Neuron (in vitro differentiated cells): ENCODE results near the gene CSGALNACT2.

Experiments
- H2AFZ ChIP-seq: one replicate; pipeline ENCODE4 v1.6.1; 2013; ENCODE audit warnings: low read depth, mild to moderate bottlenecking, inconsistent platforms, low read length, moderate library complexity
- H3K27me3 ChIP-seq: one replicate; pipeline ENCODE4 v1.6.1; 2013; ENCODE audit warnings: low read length; ENCODE audit not compliant: insufficient read depth
- H3K36me3 ChIP-seq: one replicate; pipeline ENCODE4 v1.6.1; 2013; ENCODE audit warnings: low read length; ENCODE audit not compliant: insufficient read depth
- H3K4me1 ChIP-seq: one replicate; pipeline ENCODE4 v1.6.1; 2013; ENCODE audit warnings: low read length; ENCODE audit not compliant: insufficient read depth
- H3K4me3 ChIP-seq: 2 replicates; pipeline ENCODE4 v1.5.1; 2013; ENCODE audit warnings: mild to moderate bottlenecking, low read length, moderate library complexity
- H3K9me3 ChIP-seq: one replicate; pipeline ENCODE4 v1.6.1; 2013; ENCODE audit warnings: low read length

The CSGALNACT2 gene

DNA sequence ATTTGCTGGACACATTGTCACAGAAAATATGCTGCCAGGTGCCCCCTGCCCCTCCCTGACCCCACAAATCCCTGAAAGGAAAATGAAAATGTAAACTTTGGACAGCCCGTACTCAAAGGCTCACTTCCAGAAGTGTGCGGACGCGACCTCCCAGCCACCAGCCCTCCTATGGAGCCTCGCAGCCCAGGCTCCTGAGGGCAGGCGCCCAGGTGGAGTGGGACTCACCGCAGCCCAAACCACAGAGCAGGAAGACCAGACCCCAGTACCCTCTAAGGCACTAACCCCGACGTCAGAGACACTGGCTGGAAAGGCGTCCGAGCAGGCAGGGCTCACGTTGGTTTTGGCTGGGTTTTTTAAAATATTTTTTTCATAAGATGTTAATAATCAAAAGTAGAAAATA lies 57.3 kb downstream of the CSGALNACT2 start:
- Histone ChIP-seq H3K4me1 (no peaks in the 10 kb centered on the region), H3K36me3 (no peaks in the 10 kb centered on the region), H2AFZ (no peak overlapping the region), H3K4me3 (no peak overlapping the region), H3K27me3 (no peaks in the 10 kb centered on the region), H3K9me3 (no peaks in the 10 kb centered on the region)

DNA sequence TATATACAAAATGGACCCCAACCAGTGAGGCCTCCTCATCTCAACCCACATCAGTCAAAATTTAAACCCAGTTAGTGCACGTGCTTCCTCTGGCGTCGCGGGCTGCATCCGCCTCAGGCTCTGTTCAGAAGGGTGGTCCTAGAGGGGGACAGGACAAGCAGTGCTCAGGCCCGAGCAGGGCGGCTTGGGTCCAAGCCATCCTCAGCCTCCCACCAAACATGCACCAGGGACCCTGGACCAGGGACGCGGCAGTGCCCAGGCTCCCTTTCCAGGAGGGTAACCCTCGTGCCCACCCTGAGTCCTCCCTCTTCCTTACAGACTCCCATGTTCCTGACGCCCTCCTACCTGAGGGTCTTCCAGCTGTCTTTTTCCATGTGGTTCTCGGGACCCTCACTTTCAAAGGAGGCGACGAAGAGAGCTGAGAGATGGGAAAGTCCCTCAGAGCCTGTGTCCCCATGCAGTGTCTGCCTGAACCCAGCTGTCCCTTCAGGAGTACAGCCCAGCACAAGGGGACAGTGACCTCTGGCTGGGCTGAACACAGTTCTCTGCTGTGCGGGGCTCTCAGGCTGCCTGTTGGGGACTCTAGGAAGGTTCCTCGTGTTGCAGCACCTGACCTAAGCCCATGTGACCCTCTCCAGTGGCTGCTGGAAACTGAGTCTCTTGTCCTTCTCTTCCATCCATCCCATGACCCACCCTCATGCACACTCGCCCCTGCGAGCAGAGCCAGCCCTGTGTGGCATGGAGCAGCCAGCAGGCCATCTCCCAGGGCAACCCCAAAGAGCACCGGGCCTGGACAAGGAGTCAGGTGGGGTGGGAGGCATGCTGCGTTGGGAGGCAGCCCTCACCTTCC lies 58.1 kb downstream of the CSGALNACT2 start:
- no peaks in the 10 kb centered on the region for H3K9me3 ChIP-seq
- no peak overlapping the region for H2AFZ ChIP-seq
- no peak overlapping the region for H3K4me3 ChIP-seq
- H3K27me3 ChIP-seq, result no peaks in the 10 kb centered on the region
- H3K4me1 ChIP-seq, result no peaks in the 10 kb centered on the region
- no peaks in the 10 kb centered on the region for H3K36me3 ChIP-seq

DNA sequence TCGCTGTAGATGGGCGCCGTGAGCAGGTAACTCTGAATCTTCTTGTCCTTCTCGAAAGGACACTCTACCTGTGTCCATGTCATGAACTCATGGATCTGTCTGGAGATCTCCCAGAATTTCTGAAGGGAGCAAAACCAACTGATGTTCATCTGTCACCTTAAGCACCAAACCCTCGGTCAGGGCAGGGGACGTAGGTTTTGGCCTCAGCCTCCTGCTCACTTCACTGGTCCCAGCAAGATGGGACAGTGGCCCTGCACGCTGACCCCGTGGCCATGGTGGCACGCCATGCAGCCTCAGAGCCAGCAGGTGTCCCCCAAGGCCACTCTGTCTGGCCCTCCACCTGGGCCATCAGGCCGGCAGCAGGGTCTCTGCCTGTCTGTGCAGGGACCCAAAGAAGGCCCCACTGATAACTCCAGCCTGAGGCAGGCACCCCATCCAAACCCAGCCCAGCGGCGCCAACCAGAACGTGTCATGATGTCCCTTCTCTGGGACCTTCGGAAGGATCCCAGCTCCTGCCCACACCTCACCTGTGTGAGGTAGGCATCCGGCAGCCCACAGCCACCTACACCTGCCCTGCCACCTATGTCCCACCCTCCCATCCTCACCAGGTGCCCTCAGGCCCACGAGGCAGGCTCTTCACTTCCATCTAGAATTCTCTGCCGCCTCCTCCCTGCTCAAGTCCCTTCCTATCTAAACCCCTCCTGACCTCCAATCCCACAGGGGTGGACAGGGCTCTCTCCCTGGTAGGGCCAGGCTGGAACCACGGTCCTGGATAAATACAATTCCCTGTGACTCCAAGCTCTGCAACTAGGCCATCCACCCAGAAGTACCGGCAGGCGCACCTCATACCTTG lies 59.0 kb downstream of the CSGALNACT2 start:
- Histone ChIP-seq H3K4me3 (no peak overlapping the region), H3K9me3 (no peaks in the 10 kb centered on the region), H2AFZ (no peak overlapping the region), H3K27me3 (no peaks in the 10 kb centered on the region), H3K4me1 (no peaks in the 10 kb centered on the region), H3K36me3 (no peaks in the 10 kb centered on the region)

DNA sequence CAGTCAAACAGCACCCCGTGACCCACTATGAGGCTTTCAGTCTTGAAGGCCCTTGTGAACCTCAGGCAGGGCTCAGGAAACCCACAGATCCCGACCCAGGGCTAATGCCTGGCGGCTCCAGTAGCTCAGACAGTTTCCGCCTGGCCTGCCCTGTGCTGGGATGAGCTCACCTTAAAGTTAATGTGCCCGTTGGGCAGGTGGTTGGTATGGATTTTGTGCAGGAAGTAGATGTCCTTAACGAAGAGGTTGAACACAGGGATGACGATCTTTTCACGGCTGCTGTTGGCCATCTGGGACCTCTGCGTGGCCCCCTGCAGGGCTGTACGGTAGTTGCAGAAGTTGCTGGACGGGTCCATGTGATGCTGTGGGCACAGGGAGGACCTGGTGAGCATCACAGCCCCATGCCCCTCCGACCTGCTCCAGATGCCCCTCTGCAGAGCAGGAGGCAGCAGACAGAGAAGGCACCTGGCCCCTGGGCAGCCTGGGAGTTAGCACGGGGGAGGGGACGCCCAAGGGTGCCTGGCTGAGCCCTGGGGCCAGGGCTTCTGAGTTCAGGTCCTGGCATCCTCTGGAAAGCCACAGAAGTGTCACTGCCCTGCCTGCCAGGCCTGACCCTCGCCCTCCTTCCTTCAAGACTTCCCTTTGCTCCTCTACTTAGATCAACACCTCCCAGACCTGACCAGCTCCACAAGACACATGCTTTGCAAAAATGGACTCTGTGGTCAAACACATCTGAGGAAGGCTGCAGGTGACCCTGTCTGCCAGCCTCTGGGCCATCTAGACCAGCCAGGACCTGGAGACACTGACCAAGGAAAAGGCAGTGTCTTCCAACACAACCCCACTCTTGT lies 59.8 kb downstream of the CSGALNACT2 start:
- Histone ChIP-seq H3K4me3 (no peak overlapping the region), H2AFZ (no peak overlapping the region), H3K27me3 (no peaks in the 10 kb centered on the region), H3K36me3 (no peaks in the 10 kb centered on the region), H3K9me3 (no peaks in the 10 kb centered on the region), H3K4me1 (no peaks in the 10 kb centered on the region)

DNA sequence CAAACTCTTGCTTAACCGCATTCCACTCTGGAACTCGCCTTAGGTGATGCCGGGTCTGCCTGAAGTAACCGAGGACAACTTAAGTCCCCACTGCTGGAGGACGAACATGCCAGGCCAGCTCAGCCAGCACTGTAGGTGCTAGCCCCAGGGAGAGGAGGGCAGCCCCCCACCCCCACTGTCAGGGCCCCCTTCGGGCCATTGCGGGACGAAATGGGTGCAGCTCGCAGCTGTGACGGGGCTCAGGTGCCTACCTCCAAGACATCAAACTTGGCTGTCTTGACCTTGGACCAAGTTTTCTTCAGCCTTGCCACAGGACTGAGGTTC lies 60.4 kb downstream of the CSGALNACT2 start:
- Histone ChIP-seq H3K4me3 (no peak overlapping the region), H3K4me1 (no peaks in the 10 kb centered on the region), H2AFZ (no peak overlapping the region), H3K27me3 (no peaks in the 10 kb centered on the region), H3K9me3 (no peaks in the 10 kb centered on the region), H3K36me3 (no peaks in the 10 kb centered on the region)

DNA sequence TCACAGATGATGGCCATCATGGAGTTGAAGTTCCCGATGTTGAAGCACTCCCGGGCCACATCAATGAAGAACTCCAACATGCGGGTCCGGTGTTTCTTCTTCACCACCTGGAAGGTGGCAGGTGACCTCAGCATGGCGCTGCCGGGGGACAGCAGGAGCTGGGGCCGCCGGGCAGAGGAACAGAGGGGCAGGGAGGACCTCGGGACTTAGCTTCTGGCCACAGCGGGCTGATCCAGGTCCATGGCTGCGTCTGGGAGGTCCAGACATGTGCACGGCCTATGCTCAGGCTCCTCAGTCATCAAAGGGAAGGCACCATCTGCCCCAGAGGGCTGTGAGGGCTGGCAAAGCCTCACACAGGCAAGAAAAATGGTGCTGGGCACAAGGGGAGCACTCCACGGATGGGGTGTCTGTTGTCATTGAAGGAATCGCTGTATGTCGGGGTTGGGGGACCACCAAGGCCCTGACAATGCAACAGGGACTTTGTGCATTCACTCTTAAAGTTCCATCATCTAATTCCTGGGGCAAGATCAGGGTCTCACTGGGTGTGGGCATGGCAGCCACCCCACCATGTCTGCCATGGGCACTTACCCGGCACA lies 60.9 kb downstream of the CSGALNACT2 start:
- no peak overlapping the region for H2AFZ ChIP-seq
- no peaks in the 10 kb centered on the region for H3K36me3 ChIP-seq
- no peak overlapping the region for H3K4me3 ChIP-seq
- H3K4me1 ChIP-seq, result no peaks in the 10 kb centered on the region
- no peaks in the 10 kb centered on the region for H3K9me3 ChIP-seq
- no peaks in the 10 kb centered on the region for H3K27me3 ChIP-seq

DNA sequence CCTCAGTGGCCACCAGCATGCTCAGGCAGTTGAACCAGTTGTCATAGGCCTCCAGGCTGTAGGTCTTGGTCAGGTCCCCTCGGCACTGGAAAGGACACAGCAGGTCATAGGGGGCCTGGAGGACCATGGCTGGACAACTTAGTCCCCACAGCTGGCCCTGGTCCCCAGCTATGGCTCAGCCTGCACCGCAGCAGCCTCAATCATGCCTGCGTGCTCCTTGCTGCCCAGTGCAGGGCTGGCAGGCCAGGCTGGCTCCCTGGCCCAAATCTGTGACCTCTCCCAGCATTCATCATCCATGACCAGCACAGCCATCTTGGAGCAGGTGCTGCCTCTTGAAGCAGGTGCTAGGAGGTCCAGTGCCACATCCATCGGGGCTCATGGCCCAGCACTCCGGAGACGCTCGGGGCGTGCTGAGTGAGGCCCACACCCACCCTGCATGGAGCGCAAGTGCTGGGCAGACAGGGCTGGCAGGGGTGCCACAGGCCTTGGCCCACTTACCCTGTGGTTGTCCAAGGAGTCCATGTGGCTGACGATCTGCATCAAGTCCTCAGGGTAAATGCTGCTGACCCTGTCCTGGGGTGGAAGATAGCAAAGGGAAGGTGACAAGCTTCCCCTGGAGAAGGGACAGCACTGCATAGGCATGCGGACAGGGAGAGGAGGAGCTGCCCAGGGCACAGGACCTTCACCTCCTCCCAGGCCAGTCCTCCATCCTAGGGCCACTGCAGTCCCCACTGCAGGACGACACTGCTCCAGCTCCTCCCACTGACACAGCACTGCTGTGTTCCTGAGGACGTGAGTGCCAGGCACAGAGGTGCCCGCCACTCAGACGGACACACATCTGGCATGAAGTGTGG lies 61.7 kb downstream of the CSGALNACT2 start:
- no peaks in the 10 kb centered on the region for H3K9me3 ChIP-seq
- H3K27me3 ChIP-seq, result no peaks in the 10 kb centered on the region
- H2AFZ ChIP-seq, result no peak overlapping the region
- H3K36me3 ChIP-seq, result no peaks in the 10 kb centered on the region
- no peak overlapping the region for H3K4me3 ChIP-seq
- H3K4me1 ChIP-seq, result no peaks in the 10 kb centered on the region

DNA sequence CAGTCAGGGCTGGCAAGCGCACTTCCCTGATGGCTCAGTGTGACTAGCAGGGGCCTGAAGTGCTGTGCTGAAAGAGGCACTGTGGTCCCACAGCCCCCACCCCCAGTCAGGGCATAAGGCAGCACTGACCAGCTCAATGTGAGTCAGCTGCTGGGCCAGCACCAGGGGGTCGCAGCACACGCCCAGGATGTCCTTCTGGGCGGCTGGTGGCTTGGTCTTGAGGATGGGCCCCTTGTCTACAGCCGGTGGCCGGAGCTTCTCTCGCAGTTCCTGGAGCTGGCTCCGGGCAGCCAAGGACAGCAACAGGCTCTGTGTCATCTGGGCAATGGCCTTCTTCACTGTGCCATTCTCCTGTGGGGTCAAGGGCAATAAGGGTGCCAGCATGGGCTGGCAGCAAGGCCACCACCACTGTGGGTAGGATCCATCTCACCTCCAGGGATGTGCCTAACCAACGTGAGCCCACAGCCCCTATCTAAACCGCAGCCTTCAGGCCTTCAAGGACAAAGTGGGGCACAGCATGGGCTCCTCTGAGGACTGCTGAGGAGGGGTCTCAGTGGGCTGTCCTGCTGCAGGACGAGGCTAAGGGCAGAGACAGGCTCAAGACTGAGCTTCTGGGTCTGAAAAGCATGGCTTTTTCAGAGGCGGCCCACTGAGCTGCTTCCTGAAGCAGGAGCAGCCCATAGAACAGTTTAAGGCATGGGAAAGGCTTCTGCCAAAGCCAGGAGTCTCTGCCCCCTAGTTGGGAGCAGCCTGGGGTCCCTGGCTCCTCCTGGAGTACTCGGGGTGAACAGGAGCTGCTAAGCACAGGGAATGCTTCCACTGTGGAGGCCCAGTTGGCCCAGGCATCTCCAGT lies 62.5 kb downstream of the CSGALNACT2 start:
- no peak overlapping the region for H2AFZ ChIP-seq
- H3K27me3 ChIP-seq, result no peaks in the 10 kb centered on the region
- no peaks in the 10 kb centered on the region for H3K9me3 ChIP-seq
- no peaks in the 10 kb centered on the region for H3K4me1 ChIP-seq
- H3K36me3 ChIP-seq, result no peaks in the 10 kb centered on the region
- no peak overlapping the region for H3K4me3 ChIP-seq

DNA sequence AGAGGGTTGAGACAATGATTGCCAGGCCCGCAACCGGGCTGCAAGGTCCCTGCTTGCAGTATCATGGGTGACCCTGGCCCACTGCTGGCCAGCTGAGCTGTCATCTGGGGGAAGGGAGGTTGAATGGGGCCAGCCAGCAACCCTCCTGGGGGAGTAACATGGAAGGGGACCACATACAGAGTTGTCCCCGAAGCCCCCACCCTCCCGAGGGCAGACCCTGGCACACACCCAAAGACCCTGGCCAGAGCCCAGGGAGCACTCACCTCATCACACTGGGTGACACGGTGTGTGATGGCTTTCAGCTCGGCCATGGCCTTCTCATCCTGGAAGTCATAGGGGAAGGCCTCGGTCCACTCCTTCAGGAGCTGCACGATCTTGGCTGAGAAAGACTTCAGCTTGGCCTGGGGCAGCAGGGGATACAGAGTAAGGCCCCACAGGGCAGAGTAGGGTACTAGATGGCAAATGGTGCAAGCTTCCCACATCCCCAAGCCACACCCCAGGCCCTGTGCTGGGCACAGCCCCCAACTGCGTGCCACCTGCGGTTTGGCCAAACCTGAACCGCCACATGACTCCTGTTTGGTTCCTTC lies 63.4 kb downstream of the CSGALNACT2 start:
- H3K4me3 ChIP-seq, result no peak overlapping the region

DNA sequence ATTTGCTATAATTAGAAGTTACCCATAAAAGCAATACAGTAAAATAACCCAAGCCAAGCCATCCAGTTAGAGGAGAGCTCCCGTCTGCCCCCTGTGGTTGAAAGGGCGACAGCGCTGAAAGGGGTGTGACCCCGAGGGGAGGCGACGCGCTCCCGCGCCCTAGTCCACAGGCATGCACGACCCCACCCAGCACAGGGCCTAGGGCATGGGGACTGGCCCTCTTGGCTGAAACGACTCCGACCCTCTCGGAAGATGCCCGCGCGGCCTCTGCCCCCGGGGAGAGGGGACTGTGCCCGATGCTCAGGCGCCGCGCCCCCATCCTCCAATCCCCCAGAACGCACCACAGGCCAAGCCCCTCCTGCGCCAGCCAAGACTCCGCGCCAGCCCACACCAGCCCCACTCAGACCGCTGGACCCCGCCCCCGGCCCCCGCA lies 64.0 kb downstream of the CSGALNACT2 start:
- H3K27me3 ChIP-seq, result no peaks in the 10 kb centered on the region
- no peaks in the 10 kb centered on the region for H3K36me3 ChIP-seq
- no peak overlapping the region for H2AFZ ChIP-seq
- no peaks in the 10 kb centered on the region for H3K9me3 ChIP-seq
- no peaks in the 10 kb centered on the region for H3K4me1 ChIP-seq
- no peak overlapping the region for H3K4me3 ChIP-seq

More for the DNA sequence above, 63.4 kb downstream of the CSGALNACT2 start:
- Histone ChIP-seq H3K4me1 (no peaks in the 10 kb centered on the region), H3K9me3 (no peaks in the 10 kb centered on the region), H3K27me3 (no peaks in the 10 kb centered on the region), H3K36me3 (no peaks in the 10 kb centered on the region), H2AFZ (no peak overlapping the region)
